Smooth muscle cell of the brain vasculature (primary cell): ENCODE measurements around the gene PRPF31.
A peak's percentile ranks its signal among the peaks of the same experiment; 100 is the strongest.

Experiments used
- DNase-seq: peaks from one replicate; pipeline ENCODE4 v3.0.0-alpha.2; 2012; ENCODE audit warnings: low read depth, low spot score

The PRPF31 gene

GRCh38 chr19:54141356-54141755, 25.8 kb downstream of the PRPF31 start:
- no peak for DNase-seq

GRCh38 chr19:54142166-54142780, 26.7 kb downstream of the PRPF31 start:
- DNase-seq, result no peak

- no peak for DNase-seq
These were observed 30.1 kb downstream of the PRPF31 start for GRCh38 chr19:54145541-54146158.

GRCh38 chr19:54147676-54148075, 32.1 kb downstream of the PRPF31 start:
- no peak for DNase-seq

- no peak for DNase-seq
These were observed 32.6 kb downstream of the PRPF31 start for GRCh38 chr19:54148158-54148557.

- DNase-seq, result no peak
These were observed 33.7 kb downstream of the PRPF31 start for GRCh38 chr19:54149021-54149812.

GRCh38 chr19:54151362-54152035, 35.9 kb downstream of the PRPF31 start:
- DNase-seq, result no peak

GRCh38 chr19:54152267-54152666, 36.7 kb downstream of the PRPF31 start:
- DNase-seq, result no peak

- DNase-seq, result no peak
These were observed 37.4 kb downstream of the PRPF31 start for GRCh38 chr19:54152878-54153524.

- no peak for DNase-seq
These were observed 38.3 kb downstream of the PRPF31 start for GRCh38 chr19:54153731-54154326.

GRCh38 chr19:54154603-54155345, 39.2 kb downstream of the PRPF31 start:
- no peak for DNase-seq

GRCh38 chr19:54155694-54156093, 40.1 kb downstream of the PRPF31 start:
- DNase-seq, result no peak

- no peak for DNase-seq
These were observed 40.9 kb downstream of the PRPF31 start for GRCh38 chr19:54156490-54156889.

- no peak for DNase-seq
These were observed 41.4 kb downstream of the PRPF31 start for GRCh38 chr19:54156953-54157352.

- DNase-seq, result no peak
These were observed 43.3 kb downstream of the PRPF31 start for GRCh38 chr19:54158812-54159351.

- peak; percentile 100 for DNase-seq
These were observed 44.0 kb downstream of the PRPF31 start, which contains the start of gene LENG1 for GRCh38 chr19:54159352-54160181. Gene LENG1, minus strand, starts transcription at chr19:54159721. Its CDS starts 26 bp downstream, at chr19:54159695.

- DNase-seq, result no peak
These were observed 44.7 kb downstream of the PRPF31 start for GRCh38 chr19:54160182-54160811.

GRCh38 chr19:54160854-54161253, 45.3 kb downstream of the PRPF31 start:
- DNase-seq, result no peak
